IgD-negative memory B cell (primary cell): ENCODE data around the gene ARID5B. TPM values are rescaled to one million over a fixed set of nuclear protein-coding genes. Genes with fewer than 3 reads are reported as not detected.
A peak's percentile ranks its signal among the peaks of the same experiment; 100 is the strongest.

ENCODE experiments used
- H3K27ac Mint-ChIP-seq, 3 donors: one replicate each; pipeline ENCODE4 v1.8.0; 2020 to 2022; ENCODE audit warnings: mild to moderate bottlenecking in 3 of 3, mixed read lengths in 3 of 3, moderate library complexity in 1 of 3
- H3K27me3 Mint-ChIP-seq: one replicate; pipeline ENCODE4 v1.8.0; 2021; ENCODE audit warnings: mixed read lengths
- H3K36me3 Mint-ChIP-seq: one replicate; pipeline ENCODE4 v1.8.0; 2020; ENCODE audit warnings: mild to moderate bottlenecking, mixed read lengths
- H3K4me1 Mint-ChIP-seq, 3 donors: one replicate each; pipeline ENCODE4 v1.8.0; 2020 to 2022; ENCODE audit warnings: mixed read lengths in 3 of 3, mild to moderate bottlenecking in 1 of 3
- H3K4me3 Mint-ChIP-seq, 4 donors: one replicate each; pipeline ENCODE4 v1.8.0; 2020 to 2022; ENCODE audit warnings: mild to moderate bottlenecking in 4 of 4, mixed read lengths in 4 of 4, moderate library complexity in 3 of 4
- H3K9me3 Mint-ChIP-seq, 3 donors: one replicate each; pipeline ENCODE4 v1.8.0; 2020 to 2021; ENCODE audit warnings: mixed read lengths in 3 of 3, mild to moderate bottlenecking in 1 of 3
- polyA plus RNA-seq: library from polyadenylated mRNA; unstranded; fragments of 300-500 nt; fragmentation: Illumina TruSeq; gene quantifications from one replicate; pipeline ENCODE4 v1.2.3, GENCODE V29; 2021

Gene ARID5B
- polyA plus RNA-seq, 1 donor from 2014 or later: 154 TPM

DNA sequence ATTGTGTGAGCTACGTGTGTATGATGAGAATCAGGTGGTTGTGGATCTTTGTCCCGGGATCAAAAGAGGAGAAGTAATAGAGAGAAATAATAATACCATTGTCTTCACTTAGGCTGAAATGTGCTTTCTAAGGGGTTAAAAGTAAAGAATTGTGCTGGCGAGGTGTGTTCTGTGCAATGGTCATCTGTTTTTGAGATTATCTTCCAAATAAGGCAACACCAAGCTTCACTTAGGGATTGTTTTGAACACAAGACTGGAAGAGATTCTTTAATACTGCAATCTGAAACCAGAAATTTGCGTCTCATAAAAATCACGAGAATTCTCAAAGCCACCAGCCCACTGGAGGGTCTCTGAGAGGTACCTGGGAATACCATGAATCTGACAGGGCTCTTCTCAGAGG, 84.2 kb downstream of the ARID5B start:
- Mint-ChIP-seq H3K4me3 (peak overlapping the region in 2 of 4 donors; percentile 60 to 63), H3K9me3 (no peaks in the 10 kb centered on the region), H3K4me1 (peaks cover 48 to 66% (median 58%) of the 10 kb centered on the region in 3 donors), H3K27me3 (no peaks in the 10 kb centered on the region), H3K27ac (peak overlapping the region; percentile 80 to 99 (median 89)), H3K36me3 (peaks cover 21% of the 10 kb centered on the region)

DNA sequence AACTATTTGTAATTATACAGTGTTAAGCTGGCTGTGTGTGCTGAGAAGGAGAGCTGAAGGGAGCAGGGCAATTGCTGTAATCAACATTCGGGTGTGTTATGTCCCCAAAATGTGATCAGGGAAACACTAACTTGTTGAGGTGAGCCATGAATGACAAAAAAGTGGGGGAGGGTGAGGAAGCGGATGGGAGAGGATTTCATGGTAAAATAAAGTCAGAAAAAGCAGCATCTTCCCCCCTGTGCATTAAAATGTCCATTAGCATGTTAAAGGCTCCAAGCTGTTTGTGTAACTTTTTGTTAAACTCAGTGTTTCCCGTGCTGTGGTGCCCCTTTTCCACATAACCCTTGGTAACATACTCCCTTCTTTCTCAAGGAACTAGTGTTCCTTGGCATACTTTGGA, 84.9 kb downstream of the ARID5B start:
- Mint-ChIP-seq H3K9me3 (no peaks in the 10 kb centered on the region), H3K27ac (peak overlapping the region; percentile 89 to 99 (median 96)), H3K4me1 (peaks cover 50 to 65% (median 58%) of the 10 kb centered on the region in 3 donors), H3K4me3 (peak overlapping the region in 3 of 4 donors; percentile 60 to 77 (median 63)), H3K36me3 (peaks cover 23% of the 10 kb centered on the region), H3K27me3 (no peaks in the 10 kb centered on the region)

DNA sequence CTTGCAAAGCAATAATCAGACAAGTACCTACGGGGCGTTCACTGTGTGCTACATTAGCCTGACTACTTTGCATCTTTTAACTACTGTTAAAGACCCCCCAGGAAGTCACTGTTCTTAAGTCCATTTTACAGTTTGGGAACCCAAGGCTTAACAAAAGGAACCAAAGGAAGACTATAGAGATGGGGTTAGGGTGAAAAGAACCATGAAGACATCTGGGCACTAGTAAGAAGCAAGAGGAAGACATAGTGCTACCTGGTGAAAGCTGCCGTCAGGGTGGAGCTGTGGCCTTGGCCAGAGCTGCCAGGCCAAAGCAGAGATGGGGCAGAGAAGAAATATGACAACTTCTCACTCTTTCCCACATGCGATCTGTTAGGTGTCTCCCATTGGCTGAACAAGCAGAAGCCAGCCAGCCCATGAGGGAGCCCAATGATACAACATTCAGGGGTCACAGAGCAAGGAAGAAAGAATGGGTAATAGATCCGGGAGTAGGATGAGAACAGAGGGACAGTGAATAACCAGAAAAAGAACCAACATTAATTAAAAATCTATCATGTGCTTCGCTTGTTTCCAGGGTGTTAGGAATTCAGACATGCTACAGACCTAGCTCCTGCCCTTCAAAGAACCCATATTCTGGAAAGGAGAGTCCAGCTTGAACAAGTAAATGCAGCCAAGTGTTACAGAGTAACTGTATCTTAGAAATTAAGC, 85.4 kb downstream of the ARID5B start:
- Mint-ChIP-seq H3K4me1 (peaks cover 47 to 62% (median 54%) of the 10 kb centered on the region in 3 donors), H3K4me3 (peak overlapping the region in 3 of 4 donors; percentile 60 to 93 (median 87)), H3K27ac (peak overlapping the region; percentile 89 to 99 (median 96)), H3K27me3 (no peaks in the 10 kb centered on the region), H3K36me3 (peaks cover 22% of the 10 kb centered on the region), H3K9me3 (no peaks in the 10 kb centered on the region)

- peaks cover 25% of the 10 kb centered on the region for H3K36me3 Mint-ChIP-seq
- H3K4me1 Mint-ChIP-seq: peaks cover 52 to 63% (median 54%) of the 10 kb centered on the region in 3 donors
- H3K27ac Mint-ChIP-seq: peak overlapping the region; percentile 89 to 99 (median 96)
- peak overlapping the region; percentile 3 to 93 (median 64) for H3K4me3 Mint-ChIP-seq
- no peaks in the 10 kb centered on the region for H3K27me3 Mint-ChIP-seq
- H3K9me3 Mint-ChIP-seq: no peaks in the 10 kb centered on the region
Measured at GRCh38 chr10:61987537-61987936, 86.0 kb downstream of the ARID5B start.

DNA sequence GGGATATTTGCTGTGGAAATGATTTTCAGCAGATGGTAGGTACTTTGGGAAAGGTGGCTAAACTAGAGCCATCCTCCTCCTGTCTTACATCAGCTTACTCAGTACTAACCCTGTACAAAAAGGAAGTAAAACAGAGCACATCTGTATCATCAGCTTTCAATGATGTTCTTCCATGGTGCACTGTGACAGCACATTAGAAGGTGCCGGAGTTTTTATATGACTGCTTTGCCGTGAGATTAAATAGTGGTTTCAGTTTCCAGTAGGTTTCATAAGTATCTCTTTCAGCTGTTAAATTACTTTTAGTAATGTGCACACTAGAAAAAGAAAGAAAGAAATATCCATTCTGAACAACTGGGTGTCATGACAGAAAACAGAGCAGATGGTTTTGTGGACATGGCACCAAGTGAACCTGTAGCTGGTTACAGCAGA, 86.5 kb downstream of the ARID5B start:
- Mint-ChIP-seq H3K36me3 (peaks cover 25% of the 10 kb centered on the region), H3K9me3 (no peaks in the 10 kb centered on the region), H3K4me3 (peak overlapping the region; percentile 3 to 75 (median 66)), H3K4me1 (peaks cover 50 to 63% (median 54%) of the 10 kb centered on the region in 3 donors), H3K27ac (peak overlapping the region; percentile 89 to 99 (median 96)), H3K27me3 (no peaks in the 10 kb centered on the region)

GRCh38 chr10:61989995-61990760, 88.7 kb downstream of the ARID5B start:
- H3K4me1 Mint-ChIP-seq: peaks cover 50 to 66% (median 54%) of the 10 kb centered on the region in 3 donors
- no peaks in the 10 kb centered on the region for H3K27me3 Mint-ChIP-seq
- peak overlapping the region; percentile 51 to 96 (median 84) for H3K27ac Mint-ChIP-seq
- no peaks in the 10 kb centered on the region for H3K9me3 Mint-ChIP-seq
- H3K36me3 Mint-ChIP-seq: peaks cover 23% of the 10 kb centered on the region
- H3K4me3 Mint-ChIP-seq: no peak overlapping the region

- H3K4me3 Mint-ChIP-seq: peak overlapping the region in 1 of 4 donors; percentile 13
Measured at GRCh38 chr10:61990761-61991135, 89.2 kb downstream of the ARID5B start.

GRCh38 chr10:61991166-61991565, 89.7 kb downstream of the ARID5B start:
- Mint-ChIP-seq H3K4me3 (peak overlapping the region in 2 of 4 donors; percentile 13 to 34), H3K4me1 (peaks cover 50 to 64% (median 51%) of the 10 kb centered on the region in 3 donors), H3K27ac (peak overlapping the region; percentile 51 to 96 (median 94)), H3K27me3 (no peaks in the 10 kb centered on the region), H3K9me3 (no peaks in the 10 kb centered on the region), H3K36me3 (peaks cover 24% of the 10 kb centered on the region)

More at GRCh38 chr10:61990761-61991135, 89.2 kb downstream of the ARID5B start:
- H3K9me3 Mint-ChIP-seq: no peaks in the 10 kb centered on the region
- H3K27me3 Mint-ChIP-seq: no peaks in the 10 kb centered on the region
- H3K27ac Mint-ChIP-seq: peak overlapping the region; percentile 31 to 96 (median 51)
- H3K4me1 Mint-ChIP-seq: peaks cover 51 to 64% (median 52%) of the 10 kb centered on the region in 3 donors
- H3K36me3 Mint-ChIP-seq: peaks cover 24% of the 10 kb centered on the region

DNA sequence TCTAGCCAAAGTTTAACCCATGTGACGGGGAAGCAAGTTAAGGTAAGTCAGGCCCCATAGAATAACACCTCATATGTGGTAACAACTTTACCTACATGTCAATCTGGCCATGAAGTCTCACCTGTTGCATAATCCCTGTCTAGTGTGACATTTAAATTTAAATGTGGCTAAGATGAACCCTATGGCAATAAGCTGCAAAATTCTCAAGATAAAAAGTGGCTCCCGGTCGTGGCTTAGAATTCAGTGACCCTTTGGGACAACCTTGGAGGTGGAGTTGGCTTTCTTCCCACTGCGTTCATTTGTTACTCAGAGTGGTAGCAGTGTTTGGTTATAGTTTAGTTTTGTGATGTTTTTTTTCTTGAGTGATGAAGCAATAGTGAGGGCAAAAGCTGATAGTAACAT, 90.6 kb downstream of the ARID5B start:
- Mint-ChIP-seq H3K27ac (peak overlapping the region; percentile 94 to 96 (median 96)), H3K9me3 (no peaks in the 10 kb centered on the region), H3K4me1 (peaks cover 41 to 60% (median 43%) of the 10 kb centered on the region in 3 donors), H3K27me3 (no peaks in the 10 kb centered on the region), H3K4me3 (peak overlapping the region in 3 of 4 donors; percentile 72 to 84 (median 80)), H3K36me3 (peaks cover 20% of the 10 kb centered on the region)

- Mint-ChIP-seq H3K27me3 (no peaks in the 10 kb centered on the region), H3K27ac (peak overlapping the region; percentile 93 to 96 (median 96)), H3K4me1 (peaks cover 34 to 59% (median 40%) of the 10 kb centered on the region in 3 donors), H3K36me3 (peaks cover 21% of the 10 kb centered on the region), H3K4me3 (peak overlapping the region; percentile 14 to 84 (median 76)), H3K9me3 (no peaks in the 10 kb centered on the region)
Measured at GRCh38 chr10:61992671-61993668, 91.5 kb downstream of the ARID5B start.

DNA sequence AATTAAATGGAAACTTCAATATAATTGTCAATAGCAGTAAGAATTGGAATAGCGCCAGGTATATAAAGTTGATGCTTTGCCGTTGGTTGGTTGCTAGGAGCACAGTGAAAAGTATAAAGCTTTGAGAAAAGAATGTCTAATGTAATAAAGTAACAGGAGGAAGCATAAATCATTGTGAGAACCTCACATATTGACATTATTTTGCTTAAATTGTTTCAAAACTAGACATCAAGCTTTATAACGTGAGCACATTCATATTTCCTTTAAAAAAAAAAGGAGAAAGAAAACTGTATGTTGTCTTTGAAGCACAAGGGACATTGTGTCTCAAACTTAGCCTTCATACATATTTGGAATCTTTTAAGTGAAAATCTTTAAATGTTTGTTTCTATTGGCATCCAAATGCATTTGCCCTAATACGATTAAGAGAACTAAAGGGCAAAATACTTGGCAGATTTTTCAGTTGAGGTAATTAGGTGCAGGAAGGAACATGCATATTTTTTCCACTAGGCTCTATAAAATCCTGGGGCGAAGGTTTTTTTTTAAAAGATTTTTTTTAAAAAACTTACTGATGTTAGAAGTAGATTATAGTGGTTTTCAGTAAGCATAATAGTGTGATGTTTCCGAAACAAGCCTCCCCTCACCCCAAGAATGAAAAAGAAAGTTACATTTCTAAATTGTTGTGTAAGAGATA, 92.4 kb downstream of the ARID5B start:
- Mint-ChIP-seq H3K9me3 (peaks cover 0 to 6% (median 0%) of the 10 kb centered on the region in 3 donors), H3K4me3 (peak overlapping the region in 2 of 4 donors; percentile 72 to 84), H3K36me3 (peaks cover 25% of the 10 kb centered on the region), H3K27me3 (no peaks in the 10 kb centered on the region), H3K4me1 (peaks cover 37 to 60% (median 44%) of the 10 kb centered on the region in 3 donors), H3K27ac (peak overlapping the region; percentile 93 to 96 (median 96))

DNA sequence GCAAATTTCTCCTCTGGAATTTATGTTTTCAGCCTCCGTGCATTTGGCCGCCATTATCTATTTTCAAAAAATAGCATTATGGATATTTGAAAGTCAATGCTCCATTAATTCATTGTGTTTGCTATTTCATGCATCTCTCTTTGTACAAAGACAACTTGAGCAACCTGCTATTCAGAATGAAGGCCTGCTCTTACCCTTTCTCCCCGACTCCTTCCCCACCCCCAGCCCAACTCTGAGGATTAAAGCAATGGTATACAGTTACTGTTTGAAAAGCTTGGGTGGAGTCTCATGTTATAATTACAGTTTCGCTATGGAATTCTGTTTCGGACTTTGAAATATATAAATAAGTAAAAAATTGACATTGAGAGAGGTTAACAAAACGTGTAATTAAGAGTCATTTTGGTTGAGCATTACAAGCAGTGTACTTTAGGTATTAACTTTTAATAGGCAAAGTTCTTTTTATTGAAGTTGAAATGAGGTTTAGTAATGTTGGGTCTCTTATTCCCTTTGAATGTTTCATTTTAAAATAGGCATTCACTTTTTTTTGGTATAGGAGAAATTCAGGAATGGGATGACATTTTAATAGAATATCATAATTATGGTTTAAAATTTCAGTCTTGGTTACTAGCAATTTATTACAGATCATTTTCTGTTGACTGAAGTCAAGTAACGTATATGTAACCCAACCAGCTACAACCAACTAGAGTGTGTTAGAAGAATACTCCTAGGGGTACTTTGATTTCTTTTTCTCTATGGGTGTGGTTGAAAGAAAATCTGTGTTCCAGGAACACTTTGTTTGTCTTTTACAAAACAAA, 93.1 kb downstream of the ARID5B start:
- H3K27ac Mint-ChIP-seq: peak overlapping the region; percentile 53 to 95 (median 83)
- H3K4me3 Mint-ChIP-seq: peak overlapping the region in 2 of 4 donors; percentile 2 to 29
- H3K36me3 Mint-ChIP-seq: peaks cover 27% of the 10 kb centered on the region

DNA sequence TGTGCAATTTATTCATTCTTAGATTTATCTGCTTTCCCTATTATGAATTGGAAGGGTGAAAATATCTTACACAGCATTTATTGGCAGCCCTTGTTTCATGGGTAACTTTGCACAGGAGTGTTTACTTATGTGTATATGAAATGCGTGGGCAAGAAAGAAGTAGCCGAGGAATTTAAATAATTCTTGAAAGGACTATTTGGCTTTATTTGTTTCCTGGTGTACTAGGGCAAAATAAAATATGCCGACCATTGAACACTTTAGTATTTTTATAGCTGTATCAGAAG, 93.7 kb downstream of the ARID5B start:
- peak overlapping the region in 2 of 4 donors; percentile 2 to 29 for H3K4me3 Mint-ChIP-seq
- H3K9me3 Mint-ChIP-seq: peaks cover 0 to 6% (median 0%) of the 10 kb centered on the region in 3 donors
- H3K27ac Mint-ChIP-seq: peak overlapping the region; percentile 53 to 95 (median 67)
- no peaks in the 10 kb centered on the region for H3K27me3 Mint-ChIP-seq
- peaks cover 25% of the 10 kb centered on the region for H3K36me3 Mint-ChIP-seq
- peaks cover 47 to 65% (median 51%) of the 10 kb centered on the region in 3 donors for H3K4me1 Mint-ChIP-seq

More for the DNA sequence above, 93.1 kb downstream of the ARID5B start:
- Mint-ChIP-seq H3K4me1 (peaks cover 45 to 67% (median 51%) of the 10 kb centered on the region in 3 donors), H3K27me3 (no peaks in the 10 kb centered on the region), H3K9me3 (peaks cover 0 to 6% (median 0%) of the 10 kb centered on the region in 3 donors)
